ENCODE measurements around the gene PODXL2.

- TF ChIP-seq TAF1 (IDR thresholded peaks at IDR 0.05; ENCODE audit: borderline replicate concordance, low read depth, low read length) (no peak), POLR2A (IDR thresholded peaks at IDR 0.05; ENCODE audit: low read depth, low read length) (no peak), POLR2AphosphoS5 (IDR thresholded peaks at IDR 0.05; ENCODE audit: low read depth, low read length) (no peak)
These were observed 51.2 kb downstream of the PODXL2 start for GRCh38 chr3:127680146-127680661.
